H1 (cell line): ENCODE data around the gene C1orf116. TPM values are rescaled to one million over a fixed set of nuclear protein-coding genes. Genes with fewer than 3 reads are reported as not detected.

ENCODE experiments used
- CTCF ChIA-PET: fragments of 300-600 bp; sonication (Branson Sonifier 250); formaldehyde crosslinking; loops from one replicate; lab custom pipeline; 2021; ENCODE audit not compliant: partially characterized antibody; lab: Charles Lee
- POLR2A ChIA-PET: fragments of 300-600 bp; sonication (Branson Sonifier 250); formaldehyde crosslinking; loops from one replicate; lab custom pipeline; 2021; ENCODE audit warnings: inconsistent platforms; ENCODE audit not compliant: partially characterized antibody; lab: Charles Lee
- DNase-seq, 2 experiments: peaks; one replicate each; pipeline versions ENCODE4 v3.0.0 to v3.0.0-alpha.2; 2010 to 2022; ENCODE audit warnings: low spot score in 2 of 2, low read depth in 1 of 2, mixed read lengths in 1 of 2
- FAIRE-seq: peaks from 2 replicates; lab custom pipeline; 2011; peaks lifted over from hg19 to GRCh38; lab: Jason Lieb, UNC
- H2AFZ ChIP-seq: 2 replicates; pipeline ENCODE4 v1.8.1; 2012; ENCODE audit warnings: low read length, inconsistent platforms
- H2AK5ac ChIP-seq: 2 replicates; pipeline ENCODE4 v1.6.1; 2013; ENCODE audit warnings: low read depth, low read length
- H2BK120ac ChIP-seq: replicated peaks from 2 replicates; pipeline ENCODE3; 2013; ENCODE audit warnings: low read depth, low read length, inconsistent platforms
- H2BK12ac ChIP-seq: 2 replicates; pipeline ENCODE4 v1.6.1; 2013; ENCODE audit warnings: low read depth, low read length
- H2BK15ac ChIP-seq: 2 replicates; pipeline ENCODE4 v1.6.1; 2013; ENCODE audit warnings: low read length
- H2BK20ac ChIP-seq: 2 replicates; pipeline ENCODE4 v1.6.1; 2013; ENCODE audit warnings: low read length
- H2BK5ac ChIP-seq: 2 replicates; pipeline ENCODE4 v1.6.1; 2013; ENCODE audit warnings: low read depth, low read length
- H3K14ac ChIP-seq: 2 replicates; pipeline ENCODE4 v1.6.1; 2013; ENCODE audit warnings: inconsistent platforms; ENCODE audit not compliant: insufficient read length
- H3K18ac ChIP-seq: 2 replicates; pipeline ENCODE4 v1.6.1; 2013; ENCODE audit warnings: low read length; ENCODE audit errors: extremely low read depth
- H3K23ac ChIP-seq: 2 replicates; pipeline ENCODE4 v1.6.1; 2013; ENCODE audit warnings: inconsistent platforms; ENCODE audit not compliant: insufficient read length
- H3K23me2 ChIP-seq: 2 replicates; pipeline ENCODE4 v1.6.1; 2013; ENCODE audit warnings: low read depth, low read length
- H3K27ac ChIP-seq: 2 replicates; pipeline ENCODE4 v1.6.1; 2011; ENCODE audit warnings: low read depth, low read length, inconsistent platforms
- H3K27me3 ChIP-seq, 4 experiments: replicated peaks in 1 of 4; 1 replicate in 1 of 4; 2 replicates in 3 of 4; pipeline versions ENCODE4 v1.6.1 to v1.8.1; 2011 to 2013; ENCODE audit warnings: low read length in 3 of 4, mild to moderate bottlenecking in 3 of 4, inconsistent platforms in 2 of 4, mixed read lengths in 2 of 4, moderate library complexity in 1 of 4; ENCODE audit not compliant: control insufficient read depth in 3 of 4, insufficient read depth in 3 of 4; ENCODE audit errors: extremely low read depth in 1 of 4
- H3K36me3 ChIP-seq, 4 experiments: 2 replicates each; pipeline versions ENCODE4 v1.6.1 to v1.8.1; 2011 to 2013; ENCODE audit warnings: mild to moderate bottlenecking in 4 of 4, low read length in 3 of 4, moderate library complexity in 2 of 4, control low read depth in 1 of 4, inconsistent platforms in 1 of 4; ENCODE audit not compliant: insufficient read depth in 4 of 4, control insufficient read depth in 2 of 4
- H3K4ac ChIP-seq: replicated peaks from 2 replicates; pipeline ENCODE3; 2013; ENCODE audit warnings: low read length, low read depth, mixed read lengths, inconsistent platforms; ENCODE audit not compliant: insufficient read length
- H3K4me1 ChIP-seq, 4 experiments: replicated peaks in 1 of 4; 1 replicate in 1 of 4; 2 replicates in 3 of 4; pipeline versions ENCODE4 v1.6.1 to v1.8.1; 2011 to 2013; ENCODE audit warnings: low read length in 3 of 4, inconsistent platforms in 2 of 4, mixed read lengths in 1 of 4; ENCODE audit not compliant: insufficient read depth in 4 of 4, control insufficient read depth in 3 of 4
- H3K4me2 ChIP-seq, 2 experiments: 2 replicates each; pipeline versions ENCODE4 v1.6.1 to v1.8.1; 2011 to 2013; ENCODE audit warnings: low read depth in 2 of 2, low read length in 2 of 2, control low read depth in 1 of 2, inconsistent platforms in 1 of 2, mild to moderate bottlenecking in 1 of 2; ENCODE audit not compliant: insufficient read depth in 1 of 2
- H3K4me3 ChIP-seq, 4 experiments: fragments of 200-600, 300-600 bp in 1 of 4; sonication (generic), shearing (Covaris generic), sonication (Bioruptor Twin) in 1 of 4; 2 replicates each; pipeline versions ENCODE4 v1.5.1 to v1.8.1; 2011 to 2016; ENCODE audit warnings: low read length in 4 of 4, low read depth in 3 of 4, control low read depth in 2 of 4, inconsistent platforms in 2 of 4, mild to moderate bottlenecking in 2 of 4, mixed read lengths in 1 of 4, moderate library complexity in 1 of 4; ENCODE audit not compliant: insufficient read depth in 2 of 4; ENCODE audit errors: extremely low read depth in 1 of 4
- H3K56ac ChIP-seq: replicated peaks from 2 replicates; pipeline ENCODE3; 2013; ENCODE audit warnings: low read depth, mild to moderate bottlenecking, mixed read lengths, low read length, inconsistent platforms; ENCODE audit not compliant: insufficient read length
- H3K79me1 ChIP-seq: 2 replicates; pipeline ENCODE4 v1.6.1; 2013; ENCODE audit warnings: low read depth, low read length, control low read depth
- H3K79me2 ChIP-seq, 2 experiments: 2 replicates each; pipeline versions ENCODE4 v1.6.1 to v1.8.1; 2012 to 2013; ENCODE audit warnings: low read length in 2 of 2, mild to moderate bottlenecking in 2 of 2, inconsistent platforms in 1 of 2; ENCODE audit not compliant: insufficient read depth in 2 of 2, control insufficient read depth in 1 of 2
- H3K9ac ChIP-seq, 4 experiments: replicated peaks in 1 of 4; 1 replicate in 1 of 4; 2 replicates in 3 of 4; pipeline versions ENCODE4 v1.6.1 to v1.8.1; 2011 to 2013; ENCODE audit warnings: low read depth in 3 of 4, low read length in 3 of 4, control low read depth in 2 of 4, mild to moderate bottlenecking in 2 of 4, moderate library complexity in 2 of 4, inconsistent platforms in 1 of 4; ENCODE audit errors: extremely low read depth in 1 of 4
- H3K9me3 ChIP-seq, 2 experiments: 2 replicates each; pipeline versions ENCODE4 v1.6.1 to v1.8.1; 2012 to 2013; ENCODE audit warnings: mild to moderate bottlenecking in 2 of 2, moderate library complexity in 2 of 2, control low read depth in 1 of 2, inconsistent platforms in 1 of 2, low read depth in 1 of 2, low read length in 1 of 2, mixed read lengths in 1 of 2; ENCODE audit not compliant: insufficient read depth in 2 of 2
- H4K20me1 ChIP-seq, 2 experiments: replicated peaks in 1 of 2; 2 replicates each; pipeline versions ENCODE3 to v1.8.1; 2011 to 2013; ENCODE audit warnings: inconsistent platforms in 2 of 2, low read length in 2 of 2, mild to moderate bottlenecking in 1 of 2; ENCODE audit not compliant: insufficient read depth in 2 of 2, control insufficient read depth in 1 of 2
- H4K5ac ChIP-seq: 2 replicates; pipeline ENCODE4 v1.6.1; 2013; ENCODE audit warnings: low read length, low read depth, mixed read lengths, inconsistent platforms; ENCODE audit not compliant: insufficient read length
- H4K8ac ChIP-seq: 2 replicates; pipeline ENCODE4 v1.8.0; 2013; ENCODE audit warnings: mild to moderate bottlenecking, moderate library complexity, low read length, inconsistent platforms; ENCODE audit not compliant: insufficient read depth; ENCODE audit errors: extremely low read depth
- H4K91ac ChIP-seq: replicated peaks from 2 replicates; pipeline ENCODE3; 2013; ENCODE audit warnings: low read length, mixed read lengths, inconsistent platforms; ENCODE audit not compliant: insufficient read length
- ATF2 ChIP-seq: IDR thresholded peaks from 2 replicates; pipeline ENCODE4 v1.6.1; 2012; ENCODE audit warnings: low read length, inconsistent platforms
- ATF3 ChIP-seq: IDR thresholded peaks from 2 replicates; pipeline ENCODE4 v1.6.1; 2011; ENCODE audit warnings: low read depth, mild to moderate bottlenecking, low read length; ENCODE audit not compliant: insufficient read depth
- CHD1 ChIP-seq: IDR thresholded peaks from 2 replicates; pipeline ENCODE4 v1.6.1; 2012; ENCODE audit warnings: low read depth, low read length, improper control_type of control experiment
- CHD2 ChIP-seq: IDR thresholded peaks from 2 replicates; pipeline ENCODE4 v1.6.1; 2012; ENCODE audit warnings: low read length, improper control_type of control experiment
- GABPA ChIP-seq: IDR thresholded peaks from 2 replicates; pipeline ENCODE4 v1.6.1; 2011; ENCODE audit warnings: mild to moderate bottlenecking, low read length, moderate library complexity, borderline replicate concordance; ENCODE audit not compliant: insufficient read depth
- HDAC2 ChIP-seq, 2 experiments: fragments of 300-600 bp in 1 of 2; sonication (generic) in 1 of 2; IDR thresholded peaks; 2 replicates each; pipeline ENCODE4 v1.6.1; 2011 to 2012; ENCODE audit warnings: low read depth in 2 of 2, low read length in 2 of 2, mild to moderate bottlenecking in 2 of 2, moderate library complexity in 2 of 2, borderline replicate concordance in 1 of 2, inconsistent platforms in 1 of 2
- KDM5A ChIP-seq: fragments of 200-600 bp; IDR thresholded peaks from 2 replicates; pipeline ENCODE4 v1.7.1; 2012; ENCODE audit warnings: mild to moderate bottlenecking, low read length, inconsistent platforms, mixed read lengths
- MAFK ChIP-seq: IDR thresholded peaks from 2 replicates; pipeline ENCODE4 v1.6.1; 2012; ENCODE audit warnings: low read depth, mild to moderate bottlenecking, improper control_type of control experiment, low read length
- SIX5 ChIP-seq: IDR thresholded peaks from 2 replicates; pipeline ENCODE4 v1.6.1; 2011; ENCODE audit warnings: mild to moderate bottlenecking, low read depth, low read length
- TBP ChIP-seq: IDR thresholded peaks from 2 replicates; pipeline ENCODE4 v1.6.1; 2011; ENCODE audit warnings: low read depth, low read length, improper control_type of control experiment
- TEAD4 ChIP-seq: IDR thresholded peaks from 2 replicates; pipeline ENCODE4 v1.6.1; 2012; ENCODE audit warnings: low read depth, low read length, inconsistent platforms, mixed read lengths
- polyA plus RNA-seq, 7 experiments: library from polyadenylated mRNA; depleted of rRNA in 3 of 7; stranded (reverse) in 5 of 7; unstranded in 2 of 7; fragments of >200 nt in 5 of 7; fragments of 200-250 nt in 2 of 7; gene quantifications; 1 replicate in 5 of 7; 2 replicates in 1 of 7; 4 replicates in 1 of 7; pipeline versions ENCODE4 v1.2.1 to v1.2.3, GENCODE V29; 2011 to 2013; ENCODE audit warnings: missing spikeins in 2 of 7, mixed read lengths in 2 of 7
- total RNA-seq: library from RNA; stranded (reverse); fragmentation: NEBNext Ultra II Directional; extraction: Animal tissue kit (Norgen Biotek cat#: 25700); gene quantifications from 2 replicates; pipeline ENCODE4 v1.2.1, GENCODE V29; 2021

C1orf116 gene
- total and polyA plus RNA-seq, 2 of the 8 experiments (the other 6 are each of a cell fraction or from before 2014, with no cell fraction given): 2.2 to 3.9 TPM

GRCh38 chr1:206992790-206993189, 39.8 kb downstream of the C1orf116 start:
- H3K23me2 ChIP-seq: no peaks in the 10 kb centered on the region
- H4K8ac ChIP-seq: no peak overlapping the region
- FAIRE-seq (no peak), DNase-seq (no peak)
- H2BK120ac ChIP-seq: no peak overlapping the region
- ChIA-PET POLR2A (no interaction called here), CTCF (interaction anchor here (0.9 to 2.0 kb wide), 9 partner anchors 9 to 485 kb away, joined by 3 to 5 read pairs (median 3); no protein-coding TSS in a partner anchor)
- no peaks in the 10 kb centered on the region for H3K36me3 ChIP-seq
- no peak for TF ChIP-seq GABPA
- no peak for TF ChIP-seq ATF3
- no peak for TF ChIP-seq SIX5
- TF ChIP-seq ATF2: no peak
- no peak for TF ChIP-seq CHD2
- TF ChIP-seq TEAD4: no peak
- no peak for TF ChIP-seq CHD1
- no peak for TF ChIP-seq TBP
- TF ChIP-seq HDAC2 (IDR thresholded peaks at IDR 0.05; ENCODE audit: borderline replicate concordance in 1 of 2, low read depth in 2 of 2, low read length in 2 of 2): no peak
- no peak for TF ChIP-seq KDM5A
- TF ChIP-seq MAFK: no peak
- H3K4me2 ChIP-seq: no peak overlapping the region
- no peak overlapping the region for H2BK15ac ChIP-seq
- H4K20me1 ChIP-seq: no peaks in the 10 kb centered on the region
- no peak overlapping the region for H2BK20ac ChIP-seq
- no peak overlapping the region for H3K23ac ChIP-seq
- no peak overlapping the region for H3K4me3 ChIP-seq
- H4K91ac ChIP-seq: no peak overlapping the region
- no peak overlapping the region for H3K27ac ChIP-seq
- H2BK5ac ChIP-seq: no peak overlapping the region
- H3K9ac ChIP-seq: no peak overlapping the region
- H3K27me3 ChIP-seq: no peaks in the 10 kb centered on the region; a peak in 1 of 7 replicates
- H2BK12ac ChIP-seq: no peak overlapping the region
- H2AFZ ChIP-seq: no peak overlapping the region
- no peaks in the 10 kb centered on the region for H3K79me1 ChIP-seq
- no peaks in the 10 kb centered on the region for H3K79me2 ChIP-seq
- H3K4ac ChIP-seq: no peak overlapping the region
- H3K18ac ChIP-seq: no peak overlapping the region
- no peaks in the 10 kb centered on the region for H3K9me3 ChIP-seq
- H4K5ac ChIP-seq: no peak overlapping the region
- H3K56ac ChIP-seq: no peak overlapping the region
- no peak overlapping the region for H2AK5ac ChIP-seq
- H3K4me1 ChIP-seq: no peaks in the 10 kb centered on the region
- no peak overlapping the region for H3K14ac ChIP-seq
